B cell (primary cell): ENCODE measurements around the gene COL5A1. TPM values are rescaled to one million over a fixed set of nuclear protein-coding genes. Genes with fewer than 3 reads are reported as not detected.

Experiments
- ATAC-seq: fragments of 200-7000 bp; cut with Tn5 transposase; one replicate; pipeline ENCODE4 v1.10.0; 2021; ENCODE audit warnings: low read depth, mild to moderate bottlenecking, moderate number of reproducible peaks, moderate library complexity
- CTCF ChIA-PET: fragments of 350-600 bp; sonication (Branson Sonifier 250); formaldehyde crosslinking; loops from one replicate; lab custom pipeline; 2021; ENCODE audit warnings: antibody characterized with exemption, inconsistent platforms; lab: Charles Lee
- POLR2A ChIA-PET: fragments of 350-600 bp; sonication (Branson Sonifier 250); formaldehyde crosslinking; loops from one replicate; lab custom pipeline; 2021; ENCODE audit warnings: antibody characterized with exemption; lab: Charles Lee
- DNase-seq: peaks from one replicate; pipeline ENCODE4 v3.0.0; 2013
- H2AFZ ChIP-seq: 2 replicates; pipeline ENCODE4 v1.6.1; 2012; ENCODE audit warnings: mild to moderate bottlenecking, low read depth, low read length; ENCODE audit not compliant: insufficient read depth, poor library complexity, severe bottlenecking
- H3K27ac ChIP-seq, 2 donors: 1 replicate in 1 of 2; 2 replicates in 1 of 2; pipeline ENCODE4 v1.5.1; 2012 to 2013; ENCODE audit warnings: low read length in 2 of 2, mild to moderate bottlenecking in 2 of 2, moderate library complexity in 1 of 2
- H3K27me3 ChIP-seq, 4 experiments: fragments of 200-600 bp in 1 of 4; sonication (generic) in 1 of 4; replicated peaks in 1 of 4; 1 replicate in 2 of 4; 2 replicates in 2 of 4; pipeline versions ENCODE4 v1.6.1 to v1.7.0; 2013 to 2016; ENCODE audit warnings: low read length in 3 of 4, mild to moderate bottlenecking in 2 of 4, mixed read lengths in 1 of 4, moderate library complexity in 1 of 4; ENCODE audit not compliant: insufficient read depth in 4 of 4, control insufficient read depth in 3 of 4; ENCODE audit errors: control extremely low read depth in 1 of 4
- H3K36me3 ChIP-seq, 2 experiments: replicated peaks in 1 of 2; 1 replicate in 1 of 2; 2 replicates in 1 of 2; pipeline versions ENCODE4 v1.6.1 to v1.7.1; 2013; ENCODE audit warnings: low read length in 1 of 2; ENCODE audit not compliant: insufficient read depth in 2 of 2, control insufficient read depth in 1 of 2; ENCODE audit errors: control extremely low read depth in 1 of 2, extremely low read depth in 1 of 2
- H3K4me1 ChIP-seq, 2 donors: fragments of 200-600 bp in 1 of 2; sonication (generic) in 1 of 2; 1 replicate in 1 of 2; 2 replicates in 1 of 2; pipeline versions ENCODE4 v1.5.1 to v1.6.1; 2013 to 2017; ENCODE audit warnings: low read length in 2 of 2; ENCODE audit not compliant: control insufficient read depth in 2 of 2, insufficient read depth in 2 of 2
- H3K4me2 ChIP-seq: replicated peaks from 2 replicates; pipeline ENCODE3; 2012; ENCODE audit warnings: mild to moderate bottlenecking, low read depth, low read length; ENCODE audit not compliant: poor library complexity, severe bottlenecking
- H3K4me3 ChIP-seq, 5 experiments: fragments of 200-600 bp in 1 of 5; sonication (generic) in 1 of 5; 1 replicate in 3 of 5; 2 replicates in 2 of 5; pipeline versions ENCODE4 v1.5.1 to v1.7.0; 2011 to 2016; ENCODE audit warnings: low read length in 4 of 5, mild to moderate bottlenecking in 4 of 5, low read depth in 2 of 5, control low read depth in 1 of 5, moderate library complexity in 1 of 5; ENCODE audit not compliant: insufficient read depth in 1 of 5; ENCODE audit errors: control extremely low read depth in 1 of 5, extremely low read depth in 1 of 5
- H3K79me2 ChIP-seq: fragments of 200-600 bp; sonication (generic); one replicate; pipeline ENCODE4 v1.6.0; 2016; ENCODE audit warnings: low read length; ENCODE audit not compliant: control insufficient read depth, insufficient read depth
- H3K9ac ChIP-seq: fragments of 200-600 bp; sonication (generic); 2 replicates; pipeline ENCODE4 v1.6.1; 2017; ENCODE audit warnings: mild to moderate bottlenecking, low read length, moderate library complexity
- H3K9me3 ChIP-seq, 3 donors: one replicate each; pipeline versions ENCODE4 v1.6.1 to v1.7.1; 2013; ENCODE audit warnings: low read length in 2 of 3; ENCODE audit not compliant: control insufficient read depth in 2 of 3, insufficient read depth in 1 of 3; ENCODE audit errors: control extremely low read depth in 1 of 3
- H4K20me1 ChIP-seq: 2 replicates; pipeline ENCODE4 v1.6.0; 2012; ENCODE audit warnings: mild to moderate bottlenecking, low read length; ENCODE audit not compliant: insufficient read depth, control insufficient read depth, poor library complexity, severe bottlenecking
- H3K27ac Mint-ChIP-seq: one replicate; pipeline ENCODE4 v1.8.0; 2021; ENCODE audit warnings: mixed read lengths
- H3K27me3 Mint-ChIP-seq: one replicate; pipeline ENCODE4 v1.8.0; 2021; ENCODE audit warnings: mixed read lengths
- H3K4me1 Mint-ChIP-seq: one replicate; pipeline ENCODE4 v1.8.0; 2021; ENCODE audit warnings: mixed read lengths
- H3K4me3 Mint-ChIP-seq: one replicate; pipeline ENCODE4 v1.8.0; 2021; ENCODE audit warnings: mixed read lengths
- H3K9me3 Mint-ChIP-seq: one replicate; pipeline ENCODE4 v1.8.0; 2022; ENCODE audit warnings: mixed read lengths; ENCODE audit not compliant: insufficient read depth
- EZH2 ChIP-seq: IDR thresholded peaks from 2 replicates; pipeline ENCODE4 v1.6.1; 2012; ENCODE audit warnings: borderline replicate concordance, low read depth, mild to moderate bottlenecking, moderate library complexity, low read length; ENCODE audit not compliant: insufficient read depth, poor library complexity, severe bottlenecking
- WGBS: methylation state at CpG from one replicate; pipeline ENCODE4 v1.1.5; 2013; ENCODE audit warnings: missing lambda C conversion rate; ENCODE audit not compliant: insufficient coverage; 5-methylcytosine and 5-hydroxymethylcytosine counted together
- intact Hi-C: fragments of 100-400 bp; cut with micrococcal nuclease; formaldehyde crosslinking; loops from one replicate; pipeline ENCODE4 v1.10.0; 2022
- polyA plus RNA-seq: library from polyadenylated mRNA; depleted of rRNA; stranded (reverse); fragments of >200 nt; gene quantifications from 2 replicates; pipeline ENCODE4 v1.2.3, GENCODE V29; 2012
- total RNA-seq, 2 donors: library from RNA; stranded (reverse); fragments of 120-200 nt in 1 of 2; gene quantifications; 1 replicate in 1 of 2; 2 replicates in 1 of 2; pipeline versions ENCODE4 v1.2.3 to v1.2.4, GENCODE V29; 2013 to 2022
- TF ChIP-seq, protein P1 (sequence below): fragments of 200-600 bp; IDR thresholded peaks from one replicate; pipeline ENCODE4 v1.8.0; 2022; ENCODE audit warnings: antibody characterized with exemption, mild to moderate bottlenecking

Gene COL5A1
- total and polyA plus RNA-seq, 2 donors (not counting 1 experiment from before 2014, with no cell fraction given): 0.06 TPM; not detected in 1

DNA sequence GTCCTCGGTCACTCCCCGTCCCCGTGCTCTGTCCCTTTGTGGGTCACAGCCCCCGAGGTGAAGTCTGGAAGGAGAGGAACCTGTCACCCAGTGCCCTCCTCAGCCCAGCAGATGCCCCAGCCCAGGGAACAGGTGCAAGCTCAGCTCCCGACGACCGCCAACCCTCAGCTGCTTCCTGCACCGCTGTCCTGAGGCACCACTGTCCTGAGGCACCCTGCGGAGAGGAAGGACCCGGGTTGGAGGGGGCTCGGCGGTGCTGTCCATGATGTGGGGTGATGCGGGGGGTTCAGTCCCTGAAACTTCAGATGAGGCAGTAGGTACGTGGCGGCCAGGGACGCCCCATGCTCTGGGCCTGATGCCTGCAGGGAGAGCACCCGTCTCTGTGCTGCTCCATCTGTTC, 81.4 kb downstream of the COL5A1 start:
- Histone ChIP-seq H3K27ac (no peak overlapping the region), H3K79me2 (no peaks in the 10 kb centered on the region), H3K4me3 (no peak overlapping the region), H3K4me1 (peaks cover 21 to 26% of the 10 kb centered on the region in 2 donors), H2AFZ (no peak overlapping the region), H3K9ac (no peak overlapping the region), H3K27me3 (peaks cover 0 to 7% (median 0%) of the 10 kb centered on the region in 4 experiments), H3K36me3 (no peaks in the 10 kb centered on the region), H3K9me3 (peaks cover 0 to under 1% (median 0%) of the 10 kb centered on the region in 3 donors), H3K4me2 (no peak overlapping the region), H4K20me1 (no peaks in the 10 kb centered on the region)
- no peak for DNase-seq
- Mint-ChIP-seq H3K4me1 (peaks cover 12% of the 10 kb centered on the region), H3K27ac (no peak overlapping the region), H3K27me3 (peaks cover 10% of the 10 kb centered on the region), H3K4me3 (no peak overlapping the region), H3K9me3 (no peaks in the 10 kb centered on the region)
- no peak for ATAC-seq
- 37% methylated on average over 17 of the region's 17 CpGs for WGBS
- intact Hi-C loops: no loop called here
- ChIA-PET CTCF (no interaction called here), POLR2A (no interaction called here)
- no peak for TF ChIP-seq EZH2
- TF ChIP-seq, protein P1, sequence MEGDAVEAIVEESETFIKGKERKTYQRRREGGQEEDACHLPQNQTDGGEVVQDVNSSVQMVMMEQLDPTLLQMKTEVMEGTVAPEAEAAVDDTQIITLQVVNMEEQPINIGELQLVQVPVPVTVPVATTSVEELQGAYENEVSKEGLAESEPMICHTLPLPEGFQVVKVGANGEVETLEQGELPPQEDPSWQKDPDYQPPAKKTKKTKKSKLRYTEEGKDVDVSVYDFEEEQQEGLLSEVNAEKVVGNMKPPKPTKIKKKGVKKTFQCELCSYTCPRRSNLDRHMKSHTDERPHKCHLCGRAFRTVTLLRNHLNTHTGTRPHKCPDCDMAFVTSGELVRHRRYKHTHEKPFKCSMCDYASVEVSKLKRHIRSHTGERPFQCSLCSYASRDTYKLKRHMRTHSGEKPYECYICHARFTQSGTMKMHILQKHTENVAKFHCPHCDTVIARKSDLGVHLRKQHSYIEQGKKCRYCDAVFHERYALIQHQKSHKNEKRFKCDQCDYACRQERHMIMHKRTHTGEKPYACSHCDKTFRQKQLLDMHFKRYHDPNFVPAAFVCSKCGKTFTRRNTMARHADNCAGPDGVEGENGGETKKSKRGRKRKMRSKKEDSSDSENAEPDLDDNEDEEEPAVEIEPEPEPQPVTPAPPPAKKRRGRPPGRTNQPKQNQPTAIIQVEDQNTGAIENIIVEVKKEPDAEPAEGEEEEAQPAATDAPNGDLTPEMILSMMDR: no peak

DNA sequence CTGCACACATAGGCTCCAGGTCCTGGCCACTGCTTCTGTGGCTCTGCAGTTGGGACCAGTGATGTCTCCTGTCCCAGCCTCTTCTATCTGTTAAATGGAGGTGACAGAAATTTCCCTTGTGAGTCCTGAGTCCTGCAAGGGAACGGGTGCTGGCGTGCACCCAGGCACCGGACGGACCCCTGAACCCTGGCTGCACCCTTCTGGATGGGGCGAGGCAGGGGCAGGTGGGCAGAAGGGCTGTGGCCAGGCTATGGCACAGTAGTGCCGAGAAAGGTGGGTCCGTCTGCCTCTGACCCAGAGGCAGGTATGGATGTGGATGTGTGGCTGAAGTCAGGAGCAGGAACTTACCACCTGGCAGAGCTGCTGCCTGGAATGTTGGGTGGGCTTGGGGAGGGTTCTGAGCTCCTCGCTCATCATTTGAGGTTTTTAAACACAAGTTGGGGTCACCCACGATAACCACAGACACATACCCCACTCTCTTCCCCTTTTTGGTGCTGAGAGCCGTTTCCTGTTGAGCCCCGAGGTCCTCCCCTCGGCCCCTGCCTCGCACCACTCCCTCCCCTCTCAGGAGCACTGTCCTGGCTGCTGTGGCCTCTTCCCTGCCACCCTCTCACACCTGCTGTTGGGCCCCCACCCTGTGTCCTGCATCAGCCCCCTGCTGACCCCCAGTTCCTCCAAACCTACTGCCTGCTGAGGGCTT, 82.0 kb downstream of the COL5A1 start:
- CTCF ChIA-PET: no interaction called here
- TF ChIP-seq, protein P1: no peak
- TF ChIP-seq EZH2: no peak
- Histone ChIP-seq H3K4me3 (no peak overlapping the region), H3K4me2 (no peak overlapping the region), H4K20me1 (no peaks in the 10 kb centered on the region), H3K4me1 (peaks cover 21 to 26% of the 10 kb centered on the region in 2 donors), H3K79me2 (no peaks in the 10 kb centered on the region), H3K9me3 (peaks cover 0 to 4% (median 0%) of the 10 kb centered on the region in 3 donors), H2AFZ (no peak overlapping the region), H3K36me3 (no peaks in the 10 kb centered on the region), H3K27me3 (peaks cover 0 to 7% (median 0%) of the 10 kb centered on the region in 4 experiments), H3K27ac (no peak overlapping the region), H3K9ac (no peak overlapping the region)
- Mint-ChIP-seq H3K27me3 (peaks cover 10% of the 10 kb centered on the region), H3K4me1 (peaks cover 12% of the 10 kb centered on the region), H3K27ac (no peak overlapping the region), H3K4me3 (no peak overlapping the region), H3K9me3 (no peaks in the 10 kb centered on the region)
- intact Hi-C loops: no loop called here
- ATAC-seq (no peak), DNase-seq (no peak)
- 46% methylated on average over 12 of the region's 13 CpGs for WGBS
- POLR2A ChIA-PET: no interaction called here
